ENCODE data around the gene TRAP1.
"Not testable (repeated sequence)": the region's sequence is repeated elsewhere in the genome, so short reads cannot be mapped to it uniquely, and the experiment has no call there.

Gene TRAP1

DNA sequence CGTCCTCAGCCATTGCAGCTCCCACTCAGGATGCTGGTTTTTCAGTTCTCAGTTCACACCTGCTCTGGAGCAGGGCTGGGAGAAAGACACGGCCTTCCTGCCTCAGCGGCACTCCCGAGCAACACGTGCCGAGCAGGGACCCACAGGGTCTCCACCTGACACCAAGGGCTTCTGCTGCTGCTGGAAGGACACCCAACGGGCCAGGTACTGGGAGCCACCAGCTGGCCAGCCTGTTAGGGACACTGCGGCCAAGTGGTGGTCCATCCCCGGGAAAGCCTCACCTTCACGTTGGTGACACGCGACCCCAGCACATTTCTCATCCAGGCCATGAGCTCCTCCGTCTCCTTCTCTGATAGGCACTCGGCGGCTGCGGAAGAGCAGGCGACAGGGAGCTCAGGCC lies 54.7 kb downstream of the TRAP1 start:
- no peak overlapping the region for H3K4me3 ChIP-seq (ENCODE audit: low read depth, low read length)
- TF ChIP-seq, protein P1, sequence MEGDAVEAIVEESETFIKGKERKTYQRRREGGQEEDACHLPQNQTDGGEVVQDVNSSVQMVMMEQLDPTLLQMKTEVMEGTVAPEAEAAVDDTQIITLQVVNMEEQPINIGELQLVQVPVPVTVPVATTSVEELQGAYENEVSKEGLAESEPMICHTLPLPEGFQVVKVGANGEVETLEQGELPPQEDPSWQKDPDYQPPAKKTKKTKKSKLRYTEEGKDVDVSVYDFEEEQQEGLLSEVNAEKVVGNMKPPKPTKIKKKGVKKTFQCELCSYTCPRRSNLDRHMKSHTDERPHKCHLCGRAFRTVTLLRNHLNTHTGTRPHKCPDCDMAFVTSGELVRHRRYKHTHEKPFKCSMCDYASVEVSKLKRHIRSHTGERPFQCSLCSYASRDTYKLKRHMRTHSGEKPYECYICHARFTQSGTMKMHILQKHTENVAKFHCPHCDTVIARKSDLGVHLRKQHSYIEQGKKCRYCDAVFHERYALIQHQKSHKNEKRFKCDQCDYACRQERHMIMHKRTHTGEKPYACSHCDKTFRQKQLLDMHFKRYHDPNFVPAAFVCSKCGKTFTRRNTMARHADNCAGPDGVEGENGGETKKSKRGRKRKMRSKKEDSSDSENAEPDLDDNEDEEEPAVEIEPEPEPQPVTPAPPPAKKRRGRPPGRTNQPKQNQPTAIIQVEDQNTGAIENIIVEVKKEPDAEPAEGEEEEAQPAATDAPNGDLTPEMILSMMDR (IDR thresholded peaks at IDR 0.05; ENCODE audit: low read depth, low read length) = no peak

DNA sequence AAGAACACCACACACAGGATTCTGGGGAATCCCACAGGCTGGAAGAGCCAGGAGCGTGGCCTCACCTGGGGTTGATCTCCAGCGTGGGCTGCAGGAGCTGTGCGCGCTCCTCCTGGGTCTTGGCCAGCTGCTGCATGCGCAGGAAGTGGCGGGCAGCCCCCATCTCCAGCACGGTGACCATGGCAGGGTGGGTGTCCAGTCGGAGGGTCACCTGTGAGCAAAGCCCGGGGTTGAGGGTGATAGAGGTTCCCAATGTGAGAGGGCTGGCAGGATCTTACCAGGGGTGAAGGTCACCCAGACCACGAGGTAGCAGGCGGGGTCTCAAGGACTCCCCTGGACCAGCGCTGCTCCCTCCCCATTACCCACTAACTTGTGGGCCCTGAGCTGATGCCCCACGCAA lies 55.4 kb downstream of the TRAP1 start:
- no peak overlapping the region for H3K4me3 ChIP-seq (ENCODE audit: low read depth, low read length)
- TF ChIP-seq, protein P1 (IDR thresholded peaks at IDR 0.05; ENCODE audit: low read depth, low read length) = no peak

DNA sequence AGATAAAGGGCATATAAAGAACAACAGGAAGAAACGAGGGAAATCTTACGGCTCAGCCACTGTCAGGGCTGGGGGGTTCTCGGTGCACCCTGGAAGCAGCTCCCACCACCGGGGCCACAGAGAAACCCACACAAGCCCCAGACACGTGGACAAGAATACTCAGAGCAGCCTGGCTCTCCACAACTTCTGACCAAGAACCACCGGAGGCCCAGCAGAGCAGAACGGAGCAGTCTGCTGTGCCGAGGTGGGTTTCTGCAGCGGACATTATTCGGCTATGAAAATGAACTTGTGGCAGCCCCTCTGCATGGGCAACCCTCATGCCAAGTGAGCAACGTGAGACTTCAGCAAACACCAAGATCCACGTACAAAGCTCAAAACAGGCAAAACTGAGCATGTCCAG lies 56.0 kb downstream of the TRAP1 start:
- H3K4me3 ChIP-seq (ENCODE audit: low read depth, low read length) = no peak overlapping the region
- TF ChIP-seq, protein P1 (IDR thresholded peaks at IDR 0.05; ENCODE audit: low read depth, low read length) = no peak

DNA sequence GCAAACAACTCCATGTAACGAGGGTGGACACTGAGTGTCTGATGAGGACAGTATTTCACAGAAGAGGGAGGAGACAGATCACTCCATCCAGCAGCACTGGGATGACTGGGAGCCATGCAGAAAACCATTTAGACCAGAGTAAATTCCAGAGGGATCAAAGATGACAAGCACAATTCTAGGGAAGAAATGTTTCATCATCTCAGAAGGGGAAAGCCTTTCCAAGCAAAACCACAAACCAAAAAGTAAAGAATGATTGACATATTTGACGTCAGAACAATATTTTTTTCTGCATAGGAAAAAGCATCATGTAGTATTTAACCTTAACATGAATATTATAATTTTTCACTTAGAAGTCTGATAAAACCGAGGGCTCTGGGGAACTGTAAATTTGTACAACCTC lies 58.1 kb downstream of the TRAP1 start:
- TF ChIP-seq, protein P1 (IDR thresholded peaks at IDR 0.05; ENCODE audit: low read depth, low read length) = no peak
- no peak overlapping the region for H3K4me3 ChIP-seq (ENCODE audit: low read depth, low read length)

DNA sequence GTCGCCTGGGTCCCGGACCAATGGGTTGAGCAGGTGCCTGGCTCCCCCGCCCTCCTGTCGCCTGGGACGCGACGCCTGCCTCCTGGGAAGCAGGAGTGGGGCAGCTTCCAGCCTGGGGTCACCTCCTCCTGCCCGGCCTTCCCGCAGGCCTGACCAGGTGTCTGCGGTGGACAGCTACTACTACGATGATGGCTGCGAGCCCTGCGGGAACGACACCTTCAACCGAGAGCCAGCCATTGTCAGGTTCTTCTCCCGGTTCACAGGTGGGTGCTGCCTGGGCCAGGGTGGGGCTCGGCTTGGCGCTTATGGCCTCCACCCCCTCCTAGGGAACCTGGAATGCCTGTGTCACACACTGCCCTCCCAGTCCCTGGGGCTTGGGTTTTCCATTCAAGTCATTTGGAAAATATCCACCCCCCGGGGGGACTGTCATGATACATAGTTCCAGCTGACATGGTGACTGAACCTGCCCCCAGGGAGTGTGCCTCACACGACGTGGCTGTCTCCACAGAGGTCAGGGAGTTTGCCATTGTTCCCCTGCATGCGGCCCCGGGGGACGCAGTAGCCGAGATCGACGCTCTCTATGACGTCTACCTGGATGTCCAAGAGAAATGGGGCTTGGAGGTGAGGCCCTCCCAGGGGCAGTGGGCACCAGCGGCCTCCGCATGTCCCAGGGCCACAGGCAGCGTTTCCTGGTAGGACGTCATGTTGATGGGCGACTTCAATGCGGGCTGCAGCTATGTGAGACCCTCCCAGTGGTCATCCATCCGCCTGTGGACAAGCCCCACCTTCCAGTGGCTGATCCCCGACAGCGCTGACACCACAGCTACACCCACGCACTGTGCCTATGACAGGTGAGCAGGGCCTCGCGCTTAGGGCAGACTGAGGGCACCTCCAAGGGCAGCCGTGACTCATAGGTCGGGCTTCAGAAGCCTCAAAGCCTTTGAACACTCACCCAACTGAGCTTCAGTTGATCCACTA lies 60.5 kb downstream of the TRAP1 start:
- TF ChIP-seq, protein P1 (IDR thresholded peaks at IDR 0.05; ENCODE audit: low read depth, low read length) = no peak
- H3K4me3 ChIP-seq (ENCODE audit: low read depth, low read length) = no peak overlapping the region

DNA sequence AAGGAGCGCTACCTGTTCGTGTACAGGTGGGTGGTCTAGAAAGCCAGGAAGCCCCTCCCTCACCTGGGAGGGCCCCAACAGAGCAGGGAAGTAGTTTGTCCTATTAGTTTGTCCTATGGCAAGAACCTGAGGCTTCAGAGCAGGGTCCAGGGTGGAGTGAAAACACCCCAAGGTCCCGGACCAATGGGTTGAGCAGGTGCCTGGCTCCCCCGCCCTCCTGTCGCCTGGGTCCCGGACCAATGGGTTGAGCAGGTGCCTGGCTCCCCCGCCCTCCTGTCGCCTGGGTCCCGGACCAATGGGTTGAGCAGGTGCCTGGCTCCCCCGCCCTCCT lies 61.2 kb downstream of the TRAP1 start:
- not testable (repeated sequence) for H3K4me3 ChIP-seq (ENCODE audit: low read depth, low read length)

DNA sequence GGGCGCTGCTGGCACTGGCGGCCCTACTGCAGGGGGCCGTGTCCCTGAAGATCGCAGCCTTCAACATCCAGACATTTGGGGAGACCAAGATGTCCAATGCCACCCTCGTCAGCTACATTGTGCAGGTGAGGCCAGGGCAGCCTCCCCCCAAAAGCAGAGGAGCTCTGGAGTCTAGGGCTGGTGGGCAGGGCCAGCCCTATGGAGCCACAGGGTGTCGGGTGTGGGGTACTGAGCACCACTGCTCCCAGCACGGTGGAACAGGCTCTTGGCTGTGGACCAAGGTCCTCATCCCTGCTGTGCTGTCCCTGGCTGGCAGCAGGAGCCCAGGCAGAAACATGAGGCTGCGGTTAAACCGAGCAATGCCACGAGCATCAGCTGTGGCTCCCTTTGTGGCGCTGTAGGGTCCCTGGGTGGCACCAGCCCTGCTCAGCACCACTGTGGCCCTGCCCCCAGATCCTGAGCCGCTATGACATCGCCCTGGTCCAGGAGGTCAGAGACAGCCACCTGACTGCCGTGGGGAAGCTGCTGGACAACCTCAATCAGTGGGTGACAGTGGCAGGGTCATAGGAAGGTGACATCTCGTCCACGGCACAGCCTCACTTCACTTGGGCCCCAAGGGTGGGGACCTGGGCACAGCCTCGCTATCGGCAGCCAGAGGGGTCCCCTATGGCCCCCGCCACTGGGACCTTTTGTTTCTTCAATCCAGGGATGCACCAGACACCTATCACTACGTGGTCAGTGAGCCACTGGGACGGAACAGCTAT lies 61.7 kb downstream of the TRAP1 start:
- TF ChIP-seq, protein P1 (IDR thresholded peaks at IDR 0.05; ENCODE audit: low read depth, low read length) = no peak
- no peak overlapping the region for H3K4me3 ChIP-seq (ENCODE audit: low read depth, low read length)

Data from WI38 (cell line).